Endodermal cell (in vitro differentiated cells): Measurements from ENCODE around the gene SEMA5B. TPM values are rescaled to one million over a fixed set of nuclear protein-coding genes. Genes with fewer than 3 reads are reported as not detected.

Experiments used
- DNase-seq: peaks from one replicate; pipeline ENCODE4 v3.0.0-alpha.2; 2017
- H3K27ac ChIP-seq: 2 replicates; pipeline ENCODE4 v1.5.1; 2013; ENCODE audit warnings: mild to moderate bottlenecking, low read depth, low read length, moderate library complexity
- H3K27me3 ChIP-seq: 2 replicates; pipeline ENCODE4 v1.6.1; 2013; ENCODE audit warnings: mild to moderate bottlenecking, low read length, moderate library complexity; ENCODE audit not compliant: insufficient read depth, control insufficient read depth, poor library complexity, severe bottlenecking
- H3K36me3 ChIP-seq: 2 replicates; pipeline ENCODE4 v1.7.0; 2013; ENCODE audit warnings: mild to moderate bottlenecking, low read length, moderate library complexity; ENCODE audit not compliant: control insufficient read depth, insufficient read depth
- H3K4me1 ChIP-seq: one replicate; pipeline ENCODE4 v1.7.0; 2013; ENCODE audit warnings: low read length; ENCODE audit not compliant: control insufficient read depth, insufficient read depth
- H3K4me3 ChIP-seq: 2 replicates; pipeline ENCODE4 v1.5.1; 2013; ENCODE audit warnings: mild to moderate bottlenecking, low read length, moderate library complexity
- H3K9ac ChIP-seq: 2 replicates; pipeline ENCODE4 v1.6.1; 2013; ENCODE audit warnings: mild to moderate bottlenecking, low read length, moderate library complexity; ENCODE audit not compliant: poor library complexity, severe bottlenecking; ENCODE audit errors: extremely low read depth
- H3K9me3 ChIP-seq: 2 replicates; pipeline ENCODE4 v1.6.1; 2013; ENCODE audit warnings: mild to moderate bottlenecking, low read length, moderate library complexity; ENCODE audit not compliant: control insufficient read depth
- H3K27ac Mint-ChIP-seq: 2 replicates; pipeline ENCODE4 v1.8.0; 2020; ENCODE audit warnings: mixed read lengths
- H3K27me3 Mint-ChIP-seq: 2 replicates; pipeline ENCODE4 v1.8.0; 2021; ENCODE audit warnings: mild to moderate bottlenecking, mixed read lengths; ENCODE audit not compliant: insufficient read depth
- H3K36me3 Mint-ChIP-seq: 2 replicates; pipeline ENCODE4 v1.8.0; 2020; ENCODE audit warnings: low read depth, mixed read lengths
- H3K4me1 Mint-ChIP-seq: 2 replicates; pipeline ENCODE4 v1.8.0; 2020; ENCODE audit warnings: mixed read lengths
- H3K4me3 Mint-ChIP-seq: 2 replicates; pipeline ENCODE4 v1.8.0; 2020; ENCODE audit warnings: mild to moderate bottlenecking, moderate library complexity, mixed read lengths
- H3K9me3 Mint-ChIP-seq: 2 replicates; pipeline ENCODE4 v1.8.0; 2020; ENCODE audit warnings: mild to moderate bottlenecking, mixed read lengths
- CTCF ChIP-seq: fragments of 200-600 bp; sonication (generic); conservative IDR thresholded peaks from 2 replicates; pipeline ENCODE4 v1.5.0; 2021; ENCODE audit warnings: antibody characterized with exemption, mild to moderate bottlenecking
- WGBS, 2 experiments: methylation state at CpG; one replicate each; pipeline versions ENCODE4 v1.1.5 to v1.1.7; 2013; ENCODE audit warnings: missing lambda C conversion rate in 2 of 2, mixed read lengths in 1 of 2; ENCODE audit not compliant: insufficient coverage in 1 of 2, insufficient read length in 1 of 2; 5-methylcytosine and 5-hydroxymethylcytosine counted together
- total RNA-seq, 2 donors: library from RNA; stranded (reverse); fragmentation: NEBNext Ultra II Directional in 1 of 2; extraction: Animal tissue kit (Norgen Biotek cat#: 25700) in 1 of 2; gene quantifications; 2 replicates in 1 of 2; 3 replicates in 1 of 2; pipeline ENCODE4 v1.2.1, GENCODE V29; 2021

The SEMA5B gene
- total RNA-seq, 2 donors from 2014 or later: 37.3 to 45.8 TPM

GRCh38 chr3:122918576-122919290, 108.8 kb downstream of the SEMA5B start:
- no peak overlapping the region for H3K27ac ChIP-seq
- Mint-ChIP-seq H3K27ac (no peak overlapping the region), H3K27me3 (peaks cover 47% of the 10 kb centered on the region), H3K36me3 (peaks cover 16% of the 10 kb centered on the region), H3K4me3 (no peak overlapping the region), H3K9me3 (no peaks in the 10 kb centered on the region), H3K4me1 (peaks cover 2% of the 10 kb centered on the region)
- no peaks in the 10 kb centered on the region for H3K36me3 ChIP-seq
- H3K9me3 ChIP-seq: no peaks in the 10 kb centered on the region
- DNase-seq: peak; percentile 51
- H3K4me3 ChIP-seq: no peak overlapping the region
- 90 to 91% methylated on average over 4 to 5 of the region's 5 CpGs for whole genome bisulfite sequencing, 2 experiments
- no peak for TF ChIP-seq CTCF
- H3K9ac ChIP-seq: no peak overlapping the region
- H3K4me1 ChIP-seq: no peaks in the 10 kb centered on the region
- peaks cover 29% of the 10 kb centered on the region for H3K27me3 ChIP-seq

GRCh38 chr3:122917412-122917811, 110.2 kb downstream of the SEMA5B start:
- no peak for TF ChIP-seq CTCF
- peaks cover 17% of the 10 kb centered on the region for H3K36me3 Mint-ChIP-seq

GRCh38 chr3:122916580-122916979, 111.0 kb downstream of the SEMA5B start:
- H3K27me3 Mint-ChIP-seq: peaks cover 59% of the 10 kb centered on the region

More at GRCh38 chr3:122917412-122917811, 110.2 kb downstream of the SEMA5B start:
- Mint-ChIP-seq H3K4me1 (peaks cover 2% of the 10 kb centered on the region), H3K27me3 (peaks cover 54% of the 10 kb centered on the region), H3K27ac (no peak overlapping the region), H3K4me3 (no peak overlapping the region), H3K9me3 (no peaks in the 10 kb centered on the region)
- H3K36me3 ChIP-seq: no peaks in the 10 kb centered on the region
- no peak overlapping the region for H3K27ac ChIP-seq
- WGBS, 2 experiments: 94 to 96% methylated on average over 4 of the region's 4 CpGs
- DNase-seq: peak; percentile 13
- peaks cover 16% of the 10 kb centered on the region for H3K27me3 ChIP-seq
- H3K4me1 ChIP-seq: no peaks in the 10 kb centered on the region
- no peak overlapping the region for H3K9ac ChIP-seq
- H3K4me3 ChIP-seq: no peak overlapping the region
- H3K9me3 ChIP-seq: no peaks in the 10 kb centered on the region

More at GRCh38 chr3:122916580-122916979, 111.0 kb downstream of the SEMA5B start:
- Histone ChIP-seq H3K4me1 (no peaks in the 10 kb centered on the region), H3K36me3 (no peaks in the 10 kb centered on the region), H3K9ac (no peak overlapping the region), H3K4me3 (no peak overlapping the region), H3K9me3 (no peaks in the 10 kb centered on the region), H3K27ac (no peak overlapping the region), H3K27me3 (peaks cover 7% of the 10 kb centered on the region)
- WGBS, 2 experiments: 94 to 98% methylated on average over 6 of the region's 6 CpGs
- Mint-ChIP-seq H3K27ac (no peak overlapping the region), H3K36me3 (peaks cover 23% of the 10 kb centered on the region), H3K4me3 (no peak overlapping the region), H3K9me3 (no peaks in the 10 kb centered on the region), H3K4me1 (peaks cover 1% of the 10 kb centered on the region)
- TF ChIP-seq CTCF: no peak
- DNase-seq: peak; percentile 43
